CD14-positive monocyte (primary cell): ENCODE results near the gene TRPV4. TPM values are rescaled to one million over a fixed set of nuclear protein-coding genes. Genes with fewer than 3 reads are reported as not detected.

Experiments used
- DNase-seq, 3 donors: peaks; one replicate each; pipeline ENCODE4 v3.0.0-alpha.2; 2011 to 2022
- H2AFZ ChIP-seq: 2 replicates; pipeline ENCODE4 v1.6.0; 2012; ENCODE audit warnings: mild to moderate bottlenecking, low read depth, low read length, inconsistent platforms; ENCODE audit not compliant: insufficient read depth, poor library complexity, severe bottlenecking
- H3K27ac ChIP-seq, 2 donors: 1 replicate in 1 of 2; 2 replicates in 1 of 2; pipeline ENCODE4 v1.5.1; 2012 to 2013; ENCODE audit warnings: low read length in 2 of 2, control low read depth in 1 of 2, inconsistent platforms in 1 of 2, low read depth in 1 of 2, mild to moderate bottlenecking in 1 of 2
- H3K27me3 ChIP-seq, 2 donors: one replicate each; pipeline versions ENCODE4 v1.6.0 to v1.6.1; 2011 to 2013; ENCODE audit warnings: low read length in 2 of 2; ENCODE audit not compliant: control insufficient read depth in 2 of 2, insufficient read depth in 2 of 2
- H3K36me3 ChIP-seq, 2 donors: replicated peaks in 1 of 2; 1 replicate in 1 of 2; 2 replicates in 1 of 2; pipeline versions ENCODE4 v1.5.1 to v1.6.1; 2012 to 2013; ENCODE audit warnings: low read length in 2 of 2, control low read depth in 1 of 2, inconsistent platforms in 1 of 2, mild to moderate bottlenecking in 1 of 2; ENCODE audit not compliant: insufficient read depth in 2 of 2, control insufficient read depth in 1 of 2
- H3K4me1 ChIP-seq, 2 donors: 1 replicate in 1 of 2; 2 replicates in 1 of 2; pipeline versions ENCODE4 v1.5.1 to v1.6.1; 2012 to 2013; ENCODE audit warnings: low read length in 2 of 2, control low read depth in 1 of 2, inconsistent platforms in 1 of 2, mild to moderate bottlenecking in 1 of 2, moderate library complexity in 1 of 2; ENCODE audit not compliant: insufficient read depth in 2 of 2, control insufficient read depth in 1 of 2
- H3K4me2 ChIP-seq: replicated peaks from 2 replicates; pipeline ENCODE3; 2012; ENCODE audit warnings: low read length, moderate library complexity, mild to moderate bottlenecking; ENCODE audit not compliant: poor library complexity, severe bottlenecking; ENCODE audit errors: extremely low read depth
- H3K4me3 ChIP-seq, 3 experiments: fragments of 200-600 bp in 1 of 3; sonication (generic) in 1 of 3; replicated peaks in 1 of 3; 1 replicate in 2 of 3; 2 replicates in 1 of 3; pipeline ENCODE4 v1.5.1; 2011 to 2013; ENCODE audit warnings: low read length in 3 of 3, mild to moderate bottlenecking in 3 of 3, control low read depth in 2 of 3, low read depth in 2 of 3, inconsistent platforms in 1 of 3, moderate library complexity in 1 of 3
- H3K79me2 ChIP-seq: 2 replicates; pipeline ENCODE4 v1.6.0; 2012; ENCODE audit warnings: mild to moderate bottlenecking, control low read depth, inconsistent platforms, low read length, moderate library complexity; ENCODE audit not compliant: insufficient read depth
- H3K9ac ChIP-seq: 2 replicates; pipeline ENCODE4 v1.6.0; 2017; ENCODE audit warnings: low read length, mild to moderate bottlenecking; ENCODE audit not compliant: insufficient read depth, poor library complexity, severe bottlenecking
- H3K9me3 ChIP-seq, 2 donors: replicated peaks in 1 of 2; 1 replicate in 1 of 2; 2 replicates in 1 of 2; pipeline versions ENCODE4 v1.5.1 to v1.6.1; 2012 to 2013; ENCODE audit warnings: low read length in 2 of 2, control low read depth in 1 of 2; ENCODE audit not compliant: control insufficient read depth in 1 of 2, insufficient read depth in 1 of 2
- H4K20me1 ChIP-seq: 2 replicates; pipeline ENCODE4 v1.6.0; 2012; ENCODE audit warnings: mild to moderate bottlenecking, low read length, control low read depth, moderate library complexity; ENCODE audit not compliant: insufficient read depth
- H3K27ac Mint-ChIP-seq, 7 donors: one replicate each; pipeline ENCODE4 v1.8.0; 2020; ENCODE audit warnings: mild to moderate bottlenecking in 7 of 7, mixed read lengths in 7 of 7, moderate library complexity in 6 of 7, inconsistent platforms in 2 of 7
- H3K27me3 Mint-ChIP-seq, 3 donors: one replicate each; pipeline ENCODE4 v1.8.0; 2021 to 2022; ENCODE audit warnings: low read depth in 3 of 3, mild to moderate bottlenecking in 3 of 3, mixed read lengths in 3 of 3, moderate library complexity in 3 of 3, inconsistent platforms in 1 of 3
- H3K36me3 Mint-ChIP-seq, 2 donors: one replicate each; pipeline ENCODE4 v1.8.0; 2020; ENCODE audit warnings: mixed read lengths in 2 of 2, inconsistent platforms in 1 of 2, mild to moderate bottlenecking in 1 of 2
- H3K4me1 Mint-ChIP-seq: one replicate; pipeline ENCODE4 v1.8.0; 2020; ENCODE audit warnings: mild to moderate bottlenecking, mixed read lengths
- H3K4me3 Mint-ChIP-seq, 2 donors: one replicate each; pipeline ENCODE4 v1.8.0; 2020; ENCODE audit warnings: mild to moderate bottlenecking in 2 of 2, mixed read lengths in 2 of 2, moderate library complexity in 1 of 2
- H3K9me3 Mint-ChIP-seq, 7 donors: one replicate each; pipeline ENCODE4 v1.8.0; 2020 to 2022; ENCODE audit warnings: mixed read lengths in 7 of 7, mild to moderate bottlenecking in 6 of 7, moderate library complexity in 6 of 7, inconsistent platforms in 2 of 7
- CTCF ChIP-seq: fragments of 200-600 bp; IDR thresholded peaks from one replicate; pipeline ENCODE4 v1.8.0; 2022; ENCODE audit warnings: antibody characterized with exemption, mild to moderate bottlenecking
- WGBS: methylation state at CpG from one replicate; pipeline ENCODE4 v1.1.5; 2013; ENCODE audit warnings: missing lambda C conversion rate; ENCODE audit not compliant: insufficient coverage; 5-methylcytosine and 5-hydroxymethylcytosine counted together
- intact Hi-C, 2 donors: fragments of 100-400 bp; cut with micrococcal nuclease; formaldehyde crosslinking; loops; one replicate each; pipeline versions ENCODE4 v1.15.0 to v1.15.1; 2023
- polyA plus RNA-seq, 3 donors: library from polyadenylated mRNA; depleted of rRNA in 1 of 3; unstranded in 2 of 3; stranded (reverse) in 1 of 3; fragments of 300-500 nt in 2 of 3; fragments of >200 nt in 1 of 3; fragmentation: Illumina TruSeq in 2 of 3; gene quantifications; 1 replicate in 2 of 3; 2 replicates in 1 of 3; pipeline ENCODE4 v1.2.3, GENCODE V29; 2012 to 2021

The TRPV4 gene
- polyA plus RNA-seq, 3 donors: 0.64 to 3.1 (median 2.0) TPM

- DNase-seq: peak in 2 of 3 donors; percentile 24 to 53
- H3K27ac Mint-ChIP-seq: peak overlapping the region; percentile 14 to 84 (median 64)
- Histone ChIP-seq H3K27ac (peak overlapping the region in 1 of 2 donors; percentile 69), H3K4me1 (peaks cover 49 to 57% of the 10 kb centered on the region in 2 donors), H3K4me3 (no peak overlapping the region), H4K20me1 (peaks cover 96% of the 10 kb centered on the region), H3K9ac (no peak overlapping the region), H3K27me3 (no peaks in the 10 kb centered on the region), H3K79me2 (peaks cover 85% of the 10 kb centered on the region), H3K9me3 (no peaks in the 10 kb centered on the region), H3K4me2 (no peak overlapping the region), H3K36me3 (peaks cover 11 to 25% of the 10 kb centered on the region in 2 donors), H2AFZ (no peak overlapping the region)
- no peak for TF ChIP-seq CTCF
- 83% methylated on average over 1 of the region's 2 CpGs for WGBS
- H3K9me3 Mint-ChIP-seq: peaks cover 0 to 2% (median 0%) of the 10 kb centered on the region in 7 donors
- no peak overlapping the region for H3K4me3 Mint-ChIP-seq
- H3K27me3 Mint-ChIP-seq: peaks cover 0 to 2% (median 0%) of the 10 kb centered on the region in 3 donors
- peaks cover 25 to 59% of the 10 kb centered on the region in 2 donors for H3K36me3 Mint-ChIP-seq
- peaks cover 50% of the 10 kb centered on the region for H3K4me1 Mint-ChIP-seq
- intact Hi-C loops: loop anchor here in 1 of 2 donors (10.0 kb wide), 1 partner anchor 156 kb away; the partner anchor contains the start of gene FAM222A
Observed at GRCh38 chr12:109870648-109871047, 37.5 kb upstream of the TRPV4 start.

- Mint-ChIP-seq H3K36me3 (peaks cover 17 to 46% of the 10 kb centered on the region in 2 donors), H3K27me3 (peaks cover 0 to 2% (median 0%) of the 10 kb centered on the region in 3 donors), H3K27ac (peak overlapping the region in 4 of 7 donors; percentile 27 to 73 (median 56)), H3K9me3 (peaks cover 0 to 2% (median 0%) of the 10 kb centered on the region in 7 donors), H3K4me1 (peaks cover 58% of the 10 kb centered on the region), H3K4me3 (no peak overlapping the region)
- WGBS: 68% methylated on average over 4 of the region's 9 CpGs
- H3K27me3 ChIP-seq: no peaks in the 10 kb centered on the region
- H3K9ac ChIP-seq: no peak overlapping the region
- TF ChIP-seq CTCF: no peak
- H3K27ac ChIP-seq: peak overlapping the region in 1 of 2 donors; percentile 40
- no peak for DNase-seq
- H3K9me3 ChIP-seq: no peaks in the 10 kb centered on the region
- H2AFZ ChIP-seq: no peak overlapping the region
- H3K36me3 ChIP-seq: peaks cover 7 to 22% of the 10 kb centered on the region in 2 donors
- peaks cover 60 to 70% of the 10 kb centered on the region in 2 donors for H3K4me1 ChIP-seq
- H3K4me3 ChIP-seq: no peak overlapping the region
- H4K20me1 ChIP-seq: peaks cover 95% of the 10 kb centered on the region
- H3K79me2 ChIP-seq: peaks cover 84% of the 10 kb centered on the region
- intact Hi-C loops: no loop called here
- H3K4me2 ChIP-seq: no peak overlapping the region
Observed at GRCh38 chr12:109868182-109869051, 35.2 kb upstream of the TRPV4 start.
